Astrocyte of the cerebellum (primary cell): ENCODE data around the gene MAN1A1.

Experiments used
- DNase-seq: peaks from one replicate; pipeline ENCODE4 v3.0.0-alpha.2; 2011; ENCODE audit warnings: low read depth
- H3K4me3 ChIP-seq: 2 replicates; pipeline ENCODE4 v1.5.1; 2011; ENCODE audit warnings: mild to moderate bottlenecking, low read depth, low read length, moderate library complexity
- in situ Hi-C: cut with HindIII; loops from 2 replicates; pipeline ENCODE4 v1.10.0; 2017; ENCODE audit warnings: low sequenced_read_pairs
- TF ChIP-seq, protein P1 (sequence below): IDR thresholded peaks from 2 replicates; pipeline ENCODE4 v1.5.1; 2012; ENCODE audit warnings: low read length, low read depth, moderate library complexity, mild to moderate bottlenecking; ENCODE audit errors: missing control alignments

Gene MAN1A1

DNA sequence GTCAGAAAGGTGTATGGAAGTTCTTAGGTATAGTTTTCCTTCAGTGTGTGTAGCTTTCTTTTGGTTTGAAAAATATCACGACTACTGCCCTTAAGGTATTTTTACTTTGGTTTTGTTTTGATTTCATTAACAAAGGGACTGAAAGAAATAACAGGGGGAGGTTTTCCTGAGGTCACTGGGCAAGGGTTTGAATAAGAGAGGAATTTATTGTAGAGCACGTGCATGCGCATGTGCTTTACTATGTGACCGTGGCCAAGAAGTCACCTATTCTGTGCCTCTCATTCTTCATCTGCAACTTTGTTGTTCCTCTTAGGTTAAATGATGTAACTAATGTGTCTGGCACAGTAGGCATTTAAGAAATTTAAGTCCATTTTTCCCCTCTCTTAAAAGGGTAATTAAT, 4.1 kb upstream of the MAN1A1 start:
- DNase-seq = no peak
- H3K4me3 ChIP-seq = no peak overlapping the region
- TF ChIP-seq, protein P1, sequence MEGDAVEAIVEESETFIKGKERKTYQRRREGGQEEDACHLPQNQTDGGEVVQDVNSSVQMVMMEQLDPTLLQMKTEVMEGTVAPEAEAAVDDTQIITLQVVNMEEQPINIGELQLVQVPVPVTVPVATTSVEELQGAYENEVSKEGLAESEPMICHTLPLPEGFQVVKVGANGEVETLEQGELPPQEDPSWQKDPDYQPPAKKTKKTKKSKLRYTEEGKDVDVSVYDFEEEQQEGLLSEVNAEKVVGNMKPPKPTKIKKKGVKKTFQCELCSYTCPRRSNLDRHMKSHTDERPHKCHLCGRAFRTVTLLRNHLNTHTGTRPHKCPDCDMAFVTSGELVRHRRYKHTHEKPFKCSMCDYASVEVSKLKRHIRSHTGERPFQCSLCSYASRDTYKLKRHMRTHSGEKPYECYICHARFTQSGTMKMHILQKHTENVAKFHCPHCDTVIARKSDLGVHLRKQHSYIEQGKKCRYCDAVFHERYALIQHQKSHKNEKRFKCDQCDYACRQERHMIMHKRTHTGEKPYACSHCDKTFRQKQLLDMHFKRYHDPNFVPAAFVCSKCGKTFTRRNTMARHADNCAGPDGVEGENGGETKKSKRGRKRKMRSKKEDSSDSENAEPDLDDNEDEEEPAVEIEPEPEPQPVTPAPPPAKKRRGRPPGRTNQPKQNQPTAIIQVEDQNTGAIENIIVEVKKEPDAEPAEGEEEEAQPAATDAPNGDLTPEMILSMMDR = no peak
- in situ Hi-C loops = no loop called here

DNA sequence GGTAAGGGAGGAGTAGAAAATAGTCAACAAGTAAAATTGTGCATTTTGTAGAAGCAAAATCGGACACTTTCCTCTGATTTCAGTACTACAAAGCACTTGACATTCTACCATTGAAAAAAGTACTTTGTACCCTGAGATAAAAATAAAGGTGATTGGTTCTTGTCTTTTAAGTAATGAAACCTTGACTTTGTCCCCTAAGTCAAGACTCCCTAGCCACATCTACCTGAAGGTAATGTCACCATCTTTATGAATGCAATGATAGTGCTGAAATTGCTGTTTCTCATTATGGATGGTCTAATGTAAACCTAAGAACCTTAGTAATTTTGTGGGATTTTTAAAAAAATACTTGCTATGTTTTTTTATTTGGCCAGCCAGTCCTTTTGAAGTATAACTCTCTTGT, 2.4 kb upstream of the MAN1A1 start:
- in situ Hi-C loops = no loop called here
- no peak overlapping the region for H3K4me3 ChIP-seq

DNA sequence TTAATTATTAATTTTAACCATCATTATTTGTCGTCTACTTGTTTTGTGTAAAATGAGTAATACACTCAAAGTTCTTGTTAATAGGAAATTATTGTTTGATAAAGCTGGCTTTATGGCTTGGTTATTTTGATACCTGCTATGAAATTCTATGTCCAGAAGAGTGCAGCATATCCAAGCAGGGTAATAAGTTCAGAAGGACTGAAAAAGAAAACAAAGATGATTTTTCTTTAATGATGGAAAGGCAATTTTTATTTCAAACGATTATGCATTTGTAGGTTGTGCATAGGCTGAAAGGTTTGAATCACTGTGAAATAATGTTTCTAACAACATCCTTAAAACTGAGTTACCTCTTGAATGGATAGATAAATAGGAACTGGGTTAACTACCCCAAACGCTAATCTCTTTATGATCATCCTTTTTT, 1.4 kb upstream of the MAN1A1 start:
- peak overlapping the region; percentile 80 for H3K4me3 ChIP-seq
- in situ Hi-C loops = no loop called here
- TF ChIP-seq, protein P1 = peak; percentile 43
- DNase-seq = peak; percentile 43

More for the DNA sequence above, 2.4 kb upstream of the MAN1A1 start:
- no peak for DNase-seq
- TF ChIP-seq, protein P1 = no peak

DNA sequence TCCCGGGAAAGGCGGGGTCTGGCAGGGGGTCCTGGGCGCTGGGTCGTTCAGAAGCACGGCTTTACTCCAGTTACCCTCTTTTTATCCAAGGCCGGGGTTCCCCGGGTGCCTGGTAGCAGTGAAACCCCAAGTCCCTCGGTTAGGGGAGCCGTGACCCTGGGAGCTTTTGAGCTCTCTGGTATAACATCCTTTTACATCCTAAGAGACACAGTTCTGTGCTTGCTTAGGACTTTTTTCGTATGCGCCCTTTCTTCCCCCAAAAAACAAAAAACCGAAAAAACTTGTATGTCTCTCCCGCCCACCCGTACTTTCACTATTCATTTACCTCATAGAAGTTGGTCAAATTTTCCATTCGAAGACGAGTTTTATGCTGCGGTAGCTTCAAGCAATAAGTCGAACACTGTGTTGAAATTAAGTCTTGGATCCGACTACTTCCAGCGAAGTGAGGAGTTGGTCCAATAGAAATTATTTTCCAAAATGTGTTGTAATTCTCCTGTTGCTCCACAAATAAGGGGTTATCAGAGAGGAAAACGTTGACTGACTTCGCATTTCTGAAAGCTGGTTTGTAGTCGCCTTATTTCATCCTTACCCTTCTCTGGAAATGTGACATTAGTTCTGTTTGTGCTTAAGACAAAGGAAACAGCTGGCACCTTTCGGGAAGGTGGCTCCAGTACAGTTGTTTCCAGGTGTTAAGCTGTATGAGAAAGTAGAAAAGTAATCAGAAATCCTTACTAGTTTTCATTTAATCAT, 816 bp upstream of the MAN1A1 start:
- TF ChIP-seq, protein P1 = no peak
- peak overlapping the region; percentile 80 for H3K4me3 ChIP-seq
- in situ Hi-C loops = no loop called here
- peak; percentile 34 for DNase-seq

DNA sequence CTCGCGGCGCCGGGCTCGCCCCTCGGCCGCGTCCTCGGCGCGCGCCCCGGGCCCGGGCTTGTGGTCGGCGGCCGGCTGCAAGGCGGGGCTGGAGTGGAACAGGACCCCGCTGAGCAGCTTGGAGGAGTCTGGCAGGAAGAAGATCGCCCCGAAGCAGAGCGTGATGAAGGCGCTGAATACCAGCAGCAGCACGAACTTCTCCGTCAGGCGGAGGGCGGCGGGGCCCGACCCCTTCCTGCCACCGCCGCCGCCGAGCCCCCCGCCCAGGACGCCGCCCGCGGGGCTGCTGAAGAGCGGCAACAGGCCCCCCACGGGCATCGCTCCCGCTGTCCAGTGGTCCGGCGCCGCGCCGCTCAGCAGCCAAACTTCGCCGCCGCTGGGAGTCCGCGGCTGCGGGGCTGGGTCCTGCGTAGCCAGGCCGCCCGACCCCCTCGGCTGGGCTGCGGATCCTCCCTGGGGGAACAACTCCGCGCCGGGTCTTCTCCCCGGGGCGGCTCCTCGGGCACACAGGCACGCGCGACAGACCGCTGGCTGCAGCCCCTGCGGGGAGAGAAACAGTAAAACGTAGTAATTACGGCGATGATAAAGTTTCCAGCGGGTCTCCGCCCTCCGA, 707 bp downstream of the MAN1A1 start:
- no peak for DNase-seq
- H3K4me3 ChIP-seq = peak overlapping the region; percentile 80
- TF ChIP-seq, protein P1 = no peak
- in situ Hi-C loops = no loop called here

DNA sequence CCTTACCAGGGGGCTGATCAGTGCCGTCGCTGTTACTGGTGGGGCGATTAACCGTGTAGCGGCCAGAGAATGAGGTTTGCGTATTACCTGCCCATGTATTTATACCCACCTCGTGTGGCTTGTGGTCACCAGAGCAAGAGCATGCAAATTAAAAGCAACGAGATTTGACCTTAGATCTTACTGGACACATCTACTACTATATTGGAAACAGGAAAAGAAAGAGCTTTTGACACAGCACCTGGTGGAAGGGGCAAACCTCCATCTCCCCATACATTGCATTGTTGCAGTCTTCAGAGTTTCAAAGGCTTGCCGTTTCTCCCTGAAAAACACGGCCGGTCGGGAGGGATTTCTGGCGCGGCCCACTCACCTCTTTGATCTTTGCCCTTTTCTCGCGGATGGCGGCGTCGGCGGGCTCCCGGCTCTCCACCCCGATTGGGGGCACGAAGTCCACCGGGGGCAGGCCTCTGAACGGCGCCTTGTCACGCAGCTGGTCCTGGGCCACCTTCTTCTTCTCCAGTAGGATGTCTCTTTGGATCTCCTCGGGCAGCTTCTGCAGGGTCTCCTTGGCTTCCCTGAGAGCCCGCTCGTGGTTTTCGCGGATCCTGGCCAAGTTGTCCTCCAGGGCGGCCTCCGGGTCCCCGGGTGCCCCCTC, 1.3 kb downstream of the MAN1A1 start:
- in situ Hi-C loops = no loop called here
- TF ChIP-seq, protein P1 = no peak
- no peak for DNase-seq
- peak overlapping the region; percentile 80 for H3K4me3 ChIP-seq
